Measurements from ENCODE around the gene PLD3.
"Not testable (repeated sequence)": the region's sequence is repeated elsewhere in the genome, so short reads cannot be mapped to it uniquely, and the experiment has no call there.

PLD3 gene

DNA sequence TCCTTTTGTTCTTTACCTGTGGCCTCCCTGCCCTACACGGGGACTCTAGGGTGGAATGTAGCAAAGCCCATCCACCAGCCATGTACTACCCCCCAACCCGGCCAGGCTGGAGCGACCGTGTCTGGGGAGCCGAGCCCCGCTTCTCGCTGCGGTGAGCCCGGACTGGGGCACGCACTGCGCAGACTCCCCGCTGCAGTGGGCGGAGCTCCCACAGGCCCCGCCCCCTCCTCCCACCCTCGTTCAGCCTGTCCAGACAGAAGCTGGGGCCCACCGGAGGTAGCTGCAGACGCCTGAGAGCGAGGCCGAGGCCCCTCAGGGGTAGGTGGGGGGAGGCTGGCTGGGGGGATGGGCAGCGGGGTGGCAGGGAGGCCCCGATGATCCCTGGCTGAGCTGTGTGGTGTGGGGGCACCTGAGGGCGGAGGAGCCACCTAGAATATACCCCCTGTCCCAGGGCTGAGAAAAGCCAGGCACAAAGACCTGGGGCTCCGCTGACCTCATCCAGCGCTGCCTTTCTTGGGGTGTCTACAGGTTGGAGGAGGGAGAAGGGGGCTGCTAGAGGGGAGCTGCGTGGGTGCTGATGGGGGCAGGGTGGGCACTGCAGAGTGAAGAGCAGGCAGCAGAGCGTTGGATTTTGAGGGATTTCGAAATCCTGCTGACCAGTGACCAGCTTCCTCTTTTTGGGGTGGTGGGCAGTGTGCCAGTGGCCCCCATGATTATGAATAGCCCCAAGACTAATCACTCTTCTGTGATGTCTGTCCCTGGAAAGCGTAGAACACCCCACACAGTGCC lies 17.3 kb downstream of the PLD3 start:
- FAIRE-seq = no peak

GRCh38 chr19:40366697-40367561 lies 18.4 kb downstream of the PLD3 start:
- FAIRE-seq = no peak

- no peak for FAIRE-seq
These were observed 19.3 kb downstream of the PLD3 start for GRCh38 chr19:40367577-40368434.

GRCh38 chr19:40369797-40370196 lies 21.3 kb downstream of the PLD3 start:
- no peak for FAIRE-seq

DNA sequence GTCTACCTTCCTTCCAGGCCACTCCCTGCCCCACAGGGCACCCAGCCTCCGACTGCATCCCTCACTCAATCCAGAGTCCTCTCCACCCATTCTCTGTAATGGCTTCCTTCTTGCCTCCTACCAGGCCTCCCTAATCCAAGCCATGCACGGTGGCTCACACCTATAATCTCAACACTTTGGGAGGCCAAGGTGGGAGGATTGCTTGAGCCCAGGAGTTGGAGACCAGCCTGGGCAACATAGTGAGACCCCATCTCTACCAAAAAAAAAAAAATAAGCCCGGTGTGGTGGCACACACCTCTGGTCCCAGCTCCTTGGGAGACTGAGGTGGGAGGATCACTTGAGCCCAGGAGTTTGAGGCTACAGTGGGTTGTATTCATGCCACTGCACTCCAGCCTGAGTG lies 21.8 kb downstream of the PLD3 start:
- FAIRE-seq = not testable (repeated sequence)

DNA sequence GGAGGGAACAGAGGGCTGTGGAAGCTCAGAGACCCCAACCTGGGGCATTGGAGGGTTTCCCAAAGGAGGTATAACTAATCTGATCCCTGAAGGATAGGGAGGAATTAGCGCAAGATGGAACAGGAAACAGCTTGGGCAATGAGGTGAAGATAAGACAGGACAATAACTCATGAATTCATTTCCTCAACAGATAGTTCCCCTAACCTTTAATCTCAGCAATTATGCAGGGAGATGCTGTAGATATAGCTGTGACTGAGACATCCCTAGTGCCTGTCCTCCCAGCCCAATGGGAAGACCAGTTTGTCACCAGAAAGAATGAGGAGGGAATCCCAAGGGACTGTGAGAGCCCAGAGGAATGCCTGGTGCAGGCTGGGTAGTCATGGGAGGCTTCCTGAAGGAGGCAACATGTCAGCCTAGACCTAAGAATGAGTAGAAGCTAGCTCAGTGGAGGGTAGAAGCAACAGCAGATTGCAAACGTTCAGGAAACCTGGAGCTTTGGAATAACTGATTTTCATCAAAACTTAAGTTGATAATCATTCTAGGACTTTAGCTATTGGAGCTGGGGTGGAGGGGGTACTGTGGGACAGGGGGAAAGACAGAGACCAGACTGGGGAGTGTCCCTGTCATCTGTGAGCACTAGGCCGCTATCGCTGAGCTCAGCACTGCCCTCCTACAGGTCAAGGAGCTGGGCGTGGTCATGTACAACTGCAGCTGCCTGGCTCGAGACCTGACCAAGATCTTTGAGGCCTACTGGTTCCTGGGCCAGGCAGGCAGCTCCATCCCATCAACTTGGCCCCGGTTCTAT lies 22.7 kb downstream of the PLD3 start:
- no peak for FAIRE-seq

GRCh38 chr19:40371802-40372122 lies 23.3 kb downstream of the PLD3 start:
- no peak for FAIRE-seq

DNA sequence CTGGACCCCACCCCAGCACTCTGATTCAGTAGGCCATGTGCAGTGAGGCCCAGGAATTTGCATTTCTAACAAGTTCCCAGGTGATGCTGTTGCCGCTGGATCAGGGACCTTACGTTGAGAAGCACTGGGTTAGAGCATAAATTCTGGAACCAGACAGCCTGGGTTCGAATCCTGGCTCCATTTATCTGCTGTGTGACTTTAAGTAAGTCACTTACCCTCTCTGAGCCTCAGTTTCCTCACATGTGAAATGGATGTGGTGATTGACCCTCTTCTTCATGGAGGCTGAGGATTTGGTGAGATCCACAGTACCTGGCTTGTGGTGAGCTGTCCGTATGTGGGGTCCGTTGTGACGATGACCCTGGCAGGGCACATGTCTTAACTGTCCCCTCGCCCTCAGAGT lies 25.6 kb downstream of the PLD3 start:
- no peak for FAIRE-seq

DNA sequence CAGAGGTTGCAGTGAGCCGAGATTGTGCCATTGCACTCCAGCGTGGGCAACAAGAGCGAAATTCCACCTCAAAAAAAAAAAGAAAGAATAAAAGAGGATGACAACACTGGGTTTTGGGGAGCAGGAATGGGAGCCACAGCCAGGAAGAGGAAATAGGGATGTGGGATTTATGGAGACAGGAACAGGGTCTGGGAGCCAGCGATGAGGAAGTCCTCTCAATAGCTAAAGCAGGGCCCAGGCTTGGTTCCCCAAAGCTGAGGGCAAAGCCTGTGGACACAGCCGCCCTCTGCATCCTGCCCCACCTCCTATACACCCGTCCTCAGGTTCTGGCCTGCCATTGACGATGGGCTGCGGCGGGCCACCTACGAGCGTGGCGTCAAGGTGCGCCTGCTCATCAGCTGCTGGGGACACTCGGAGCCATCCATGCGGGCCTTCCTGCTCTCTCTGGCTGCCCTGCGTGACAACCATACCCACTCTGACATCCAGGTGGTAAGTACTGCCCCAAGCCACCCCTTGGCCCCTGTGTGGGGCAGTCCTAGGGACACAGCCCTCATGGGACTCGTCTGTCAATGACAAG lies 27.9 kb downstream of the PLD3 start:
- no peak for FAIRE-seq

DNA sequence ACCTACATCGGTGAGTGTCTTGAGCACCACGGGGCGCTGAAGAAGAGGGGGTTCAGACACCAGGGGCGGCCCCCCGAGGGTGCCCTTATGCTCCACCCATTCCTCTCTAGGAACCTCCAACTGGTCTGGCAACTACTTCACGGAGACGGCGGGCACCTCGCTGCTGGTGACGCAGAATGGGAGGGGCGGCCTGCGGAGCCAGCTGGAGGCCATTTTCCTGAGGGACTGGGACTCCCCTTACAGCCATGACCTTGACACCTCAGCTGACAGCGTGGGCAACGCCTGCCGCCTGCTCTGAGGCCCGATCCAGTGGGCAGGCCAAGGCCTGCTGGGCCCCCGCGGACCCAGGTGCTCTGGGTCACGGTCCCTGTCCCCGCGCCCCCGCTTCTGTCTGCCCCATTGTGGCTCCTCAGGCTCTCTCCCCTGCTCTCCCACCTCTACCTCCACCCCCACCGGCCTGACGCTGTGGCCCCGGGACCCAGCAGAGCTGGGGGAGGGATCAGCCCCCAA lies 29.4 kb downstream of the PLD3 start:
- FAIRE-seq = no peak

DNA sequence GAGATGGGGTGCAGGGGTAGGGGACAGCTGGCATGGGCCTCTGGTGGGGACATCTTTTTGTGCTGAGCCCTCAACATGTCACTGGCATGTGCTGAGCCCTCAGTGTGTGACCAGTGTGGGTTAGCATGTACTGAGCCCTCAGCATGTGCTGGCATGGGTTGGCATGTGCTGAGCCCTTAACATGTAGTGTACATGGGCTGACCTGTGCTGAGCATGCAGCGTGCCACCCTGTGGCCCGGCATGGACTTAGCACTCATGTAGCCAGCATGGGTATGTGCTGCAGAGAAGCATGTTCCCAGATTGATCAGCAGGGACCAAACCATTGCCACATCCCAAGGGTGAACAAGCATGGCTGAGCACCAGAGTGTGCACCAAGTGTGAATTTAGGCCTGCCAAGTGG lies 30.0 kb downstream of the PLD3 start:
- FAIRE-seq = no peak

DNA sequence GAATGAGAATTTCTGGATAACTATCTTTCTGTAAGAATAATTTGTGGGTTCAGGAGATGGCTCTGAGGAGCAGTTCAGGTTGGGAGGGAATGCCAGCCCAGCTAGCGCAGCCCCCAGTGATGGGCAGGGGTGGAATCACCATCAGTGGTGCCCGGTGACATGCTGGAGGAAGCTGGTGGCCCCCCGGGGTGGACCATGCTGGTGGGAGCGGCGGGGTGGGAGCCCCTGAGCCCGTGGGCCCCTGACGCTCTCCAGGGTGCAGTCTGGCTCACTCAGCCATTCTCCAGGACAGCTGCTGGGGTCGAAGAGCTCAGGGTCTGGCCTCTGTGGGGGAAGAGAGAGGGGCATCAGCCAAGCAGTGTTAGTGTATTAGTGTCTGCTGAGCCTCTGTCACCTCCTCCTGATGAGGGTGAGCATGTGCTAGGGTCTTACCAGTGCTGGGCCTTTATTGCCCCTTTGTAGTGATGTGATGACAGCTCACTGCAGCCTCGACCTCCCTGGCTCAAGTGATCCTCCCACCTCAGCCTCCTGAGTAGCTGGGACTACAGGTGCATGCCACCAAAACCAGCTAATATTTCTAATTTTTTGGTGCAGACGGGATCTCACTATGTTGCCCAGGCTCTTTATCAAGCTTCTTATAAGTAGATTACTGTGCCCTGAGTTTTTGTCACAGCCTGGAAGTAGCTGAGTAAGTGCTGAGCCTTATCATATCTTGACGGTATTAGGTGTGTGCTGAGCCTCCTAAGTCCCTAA lies 31.1 kb downstream of the PLD3 start:
- FAIRE-seq = no peak

- FAIRE-seq = no peak
These were observed 31.9 kb downstream of the PLD3 start for GRCh38 chr19:40380199-40381037.

- no peak for FAIRE-seq
These were observed 32.8 kb downstream of the PLD3 start for GRCh38 chr19:40381321-40381720.

DNA sequence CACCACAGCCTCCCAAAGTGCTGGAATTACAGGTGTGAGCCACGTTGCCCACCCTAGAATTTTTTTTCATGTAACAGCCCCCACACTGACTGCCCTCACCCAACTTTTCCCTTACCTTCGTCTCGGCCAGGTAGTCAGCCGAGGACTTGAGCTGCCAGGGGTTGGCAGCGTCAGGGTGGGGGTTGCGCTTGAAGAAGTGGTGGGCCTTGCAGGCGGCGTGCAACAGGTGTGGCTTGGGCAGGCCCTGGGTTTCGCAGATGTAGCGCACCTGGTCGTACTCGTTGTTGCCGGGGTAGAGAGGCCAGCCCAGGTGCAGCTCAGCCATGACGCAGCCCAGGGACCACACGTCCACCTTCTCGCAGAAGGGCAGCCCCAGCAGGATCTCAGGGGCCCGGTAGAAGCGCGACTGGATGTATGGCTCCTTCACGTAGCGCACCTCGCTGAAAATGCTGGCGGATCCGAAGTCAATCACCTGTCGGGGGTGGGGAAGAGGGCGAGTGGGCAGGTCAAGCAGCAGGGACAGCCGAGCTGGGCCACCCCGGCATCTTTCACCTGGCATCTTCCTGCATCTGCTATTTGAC lies 35.3 kb downstream of the PLD3 start:
- FAIRE-seq = no peak

DNA sequence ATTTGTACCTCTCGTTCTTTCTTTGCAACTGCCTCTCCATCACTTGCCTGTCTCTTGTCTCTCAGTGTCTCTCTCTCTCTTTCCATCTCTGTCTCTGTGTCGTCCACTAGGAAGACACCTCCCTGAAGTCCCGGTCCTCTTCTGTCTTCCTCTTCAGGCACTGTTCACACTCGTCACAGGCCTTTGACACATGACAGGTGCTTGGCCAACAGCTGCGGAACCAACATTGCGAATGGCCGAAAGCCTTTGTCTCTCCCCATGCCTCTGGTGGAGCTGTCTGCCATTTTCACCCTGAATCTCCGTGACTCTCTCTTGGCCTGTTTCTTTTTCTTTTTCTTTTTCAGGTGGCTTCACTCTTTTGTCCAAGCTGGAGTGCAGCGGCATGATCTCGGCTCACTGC lies 38.7 kb downstream of the PLD3 start:
- FAIRE-seq = no peak

- no peak for FAIRE-seq
These were observed 40.0 kb downstream of the PLD3 start for GRCh38 chr19:40388481-40388880.

- no peak for FAIRE-seq
These were observed 41.0 kb downstream of the PLD3 start for GRCh38 chr19:40389404-40390083.
